ENCODE results near the gene UBE2G1.

- TF ChIP-seq CTCF (IDR thresholded peaks at IDR 0.05) (no peak), POLR2A (IDR thresholded peaks at IDR 0.05) (no peak)
Observed at GRCh38 chr17:4314618-4315017, 51.9 kb downstream of the UBE2G1 start.

Measured in Peyer's patch (tissue), 4 donors.